GM12878 (cell line): ENCODE results near the gene ARID5B. TPM values are rescaled to one million over a fixed set of nuclear protein-coding genes. Genes with fewer than 3 reads are reported as not detected.
A peak's percentile ranks its signal among the peaks of the same experiment; 100 is the strongest.

Experiments used
- ATF2 ChIP-seq: IDR thresholded peaks from 2 replicates; pipeline ENCODE4 v1.6.1; 2012; ENCODE audit warnings: low read length, inconsistent platforms
- BACH1 ChIP-seq: fragments of 450-650 bp; IDR thresholded peaks from 2 replicates; pipeline ENCODE4 v1.6.1; 2017; ENCODE audit warnings: mild to moderate bottlenecking, borderline replicate concordance
- BMI1 ChIP-seq: fragments of 450-650 bp; IDR thresholded peaks from 2 replicates; pipeline ENCODE4 v1.6.1; 2016; ENCODE audit warnings: mild to moderate bottlenecking, moderate library complexity, borderline replicate concordance
- CBX5 ChIP-seq: sonication (generic); IDR thresholded peaks from 2 replicates; pipeline ENCODE4 v1.6.1; 2016; ENCODE audit warnings: low read depth, moderate library complexity, mild to moderate bottlenecking, inconsistent platforms
- CHD4 ChIP-seq: fragments of 200-600 bp; sonication (generic); IDR thresholded peaks from 2 replicates; pipeline ENCODE4 v1.6.1; 2016; ENCODE audit warnings: mild to moderate bottlenecking
- ETV6 ChIP-seq, 2 experiments: fragments of 450-650 bp in 1 of 2; IDR thresholded peaks in 1 of 2; conservative IDR thresholded peaks in 1 of 2; 2 replicates each; pipeline ENCODE4 v1.6.1; 2014; ENCODE audit warnings: antibody characterized with exemption in 1 of 2, borderline replicate concordance in 1 of 2, low read depth in 1 of 2, mild to moderate bottlenecking in 1 of 2, moderate library complexity in 1 of 2
- IKZF1 ChIP-seq: fragments of 450-650 bp; conservative IDR thresholded peaks from 2 replicates; pipeline ENCODE4 v1.6.1; 2017; ENCODE audit warnings: antibody characterized with exemption, mild to moderate bottlenecking
- MTA2 ChIP-seq: fragments of 450-650 bp; IDR thresholded peaks from 2 replicates; pipeline ENCODE4 v1.6.1; 2016; ENCODE audit warnings: low read depth, mild to moderate bottlenecking, moderate library complexity
- NFXL1 ChIP-seq: fragments of 450-650 bp; IDR thresholded peaks from 2 replicates; pipeline ENCODE4 v1.6.1; 2017; ENCODE audit warnings: antibody characterized with exemption, mild to moderate bottlenecking, borderline replicate concordance
- PML ChIP-seq: IDR thresholded peaks from 2 replicates; pipeline ENCODE4 v1.6.1; 2012; ENCODE audit warnings: low read length, inconsistent platforms
- SMAD5 ChIP-seq: IDR thresholded peaks from 2 replicates; pipeline ENCODE4 v1.6.1; 2016; ENCODE audit warnings: antibody characterized with exemption, low read depth
- SMARCA5 ChIP-seq: fragments of 450-650 bp; IDR thresholded peaks from 2 replicates; pipeline ENCODE4 v1.6.1; 2017; ENCODE audit warnings: mild to moderate bottlenecking
- SPI1 ChIP-seq: IDR thresholded peaks from 2 replicates; pipeline ENCODE4 v1.6.1; 2011; ENCODE audit warnings: low read depth, mild to moderate bottlenecking, low read length, moderate library complexity, borderline replicate concordance; ENCODE audit not compliant: insufficient read depth
- STAT1 ChIP-seq: fragments of 450-650 bp; conservative IDR thresholded peaks from 2 replicates; pipeline ENCODE4 v1.6.1; 2014; ENCODE audit warnings: antibody characterized with exemption, mild to moderate bottlenecking
- WRNIP1 ChIP-seq: IDR thresholded peaks from 2 replicates; pipeline ENCODE4 v1.6.1; 2011; ENCODE audit warnings: low read depth, low read length, improper control_type of control experiment, borderline replicate concordance
- YBX1 ChIP-seq: fragments of 450-650 bp; IDR thresholded peaks from 2 replicates; pipeline ENCODE4 v1.6.1; 2016; ENCODE audit warnings: antibody characterized with exemption
- ZBTB33 ChIP-seq: fragments of 450-650 bp; IDR thresholded peaks from 2 replicates; pipeline ENCODE4 v1.6.1; 2017; ENCODE audit warnings: mild to moderate bottlenecking
- ZNF622 ChIP-seq: fragments of 450-650 bp; IDR thresholded peaks from 2 replicates; pipeline ENCODE4 v1.6.1; 2017; ENCODE audit warnings: mild to moderate bottlenecking, inconsistent platforms
- polyA plus RNA-seq, 11 experiments: library from polyadenylated mRNA; depleted of rRNA in 4 of 11; unstranded in 6 of 11; stranded (reverse) in 5 of 11; fragments of >200 nt; fragmentation: Nextera tagmentation in 4 of 11; fragmentation: Illumina TruSeq in 1 of 11; extraction: Ambion mirVana in 4 of 11; extraction: Trizol in 1 of 11; gene quantifications; 1 replicate in 1 of 11; 2 replicates in 10 of 11; pipeline versions ENCODE4 v1.2.1 to v1.2.3, GENCODE V29; 2011 to 2016; ENCODE audit warnings: inconsistent platforms in 2 of 11, missing spikeins in 2 of 11, low read depth in 1 of 11
- total RNA-seq, 4 experiments: library from RNA; depleted of rRNA in 3 of 4; stranded (reverse); fragments of >200 nt in 3 of 4; fragmentation: Illumina TruSeq in 1 of 4; extraction: Trizol in 1 of 4; gene quantifications; 2 replicates each; pipeline versions ENCODE4 v1.2.1 to v1.2.3, GENCODE V29; 2013 to 2021
- TF ChIP-seq, protein P1 (sequence below): fragments of 450-650 bp; IDR thresholded peaks from 2 replicates; pipeline ENCODE4 v1.6.1; 2017; ENCODE audit warnings: borderline replicate concordance
- TF ChIP-seq, protein P2 (sequence below): IDR thresholded peaks from 2 replicates; pipeline ENCODE4 v1.6.1; 2012; ENCODE audit warnings: improper control_type of control experiment, low read depth, low read length; ENCODE audit not compliant: insufficient replicate concordance
- TF ChIP-seq, protein P3 (sequence below): IDR thresholded peaks from 2 replicates; pipeline ENCODE4 v1.6.1; 2011; ENCODE audit warnings: borderline replicate concordance, low read depth, mild to moderate bottlenecking, moderate library complexity, mixed read lengths, low read length; ENCODE audit not compliant: insufficient read depth; ENCODE audit errors: extremely low read length

Gene ARID5B
- total and polyA plus RNA-seq, 10 of the 15 experiments (the other 5 are each of a cell fraction or from before 2014, with no cell fraction given): 2.7 to 8.5 (median 6.1) TPM

- TF ChIP-seq, protein P1, sequence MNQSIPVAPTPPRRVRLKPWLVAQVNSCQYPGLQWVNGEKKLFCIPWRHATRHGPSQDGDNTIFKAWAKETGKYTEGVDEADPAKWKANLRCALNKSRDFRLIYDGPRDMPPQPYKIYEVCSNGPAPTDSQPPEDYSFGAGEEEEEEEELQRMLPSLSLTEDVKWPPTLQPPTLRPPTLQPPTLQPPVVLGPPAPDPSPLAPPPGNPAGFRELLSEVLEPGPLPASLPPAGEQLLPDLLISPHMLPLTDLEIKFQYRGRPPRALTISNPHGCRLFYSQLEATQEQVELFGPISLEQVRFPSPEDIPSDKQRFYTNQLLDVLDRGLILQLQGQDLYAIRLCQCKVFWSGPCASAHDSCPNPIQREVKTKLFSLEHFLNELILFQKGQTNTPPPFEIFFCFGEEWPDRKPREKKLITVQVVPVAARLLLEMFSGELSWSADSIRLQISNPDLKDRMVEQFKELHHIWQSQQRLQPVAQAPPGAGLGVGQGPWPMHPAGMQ: no peak
- TF ChIP-seq, protein P2, sequence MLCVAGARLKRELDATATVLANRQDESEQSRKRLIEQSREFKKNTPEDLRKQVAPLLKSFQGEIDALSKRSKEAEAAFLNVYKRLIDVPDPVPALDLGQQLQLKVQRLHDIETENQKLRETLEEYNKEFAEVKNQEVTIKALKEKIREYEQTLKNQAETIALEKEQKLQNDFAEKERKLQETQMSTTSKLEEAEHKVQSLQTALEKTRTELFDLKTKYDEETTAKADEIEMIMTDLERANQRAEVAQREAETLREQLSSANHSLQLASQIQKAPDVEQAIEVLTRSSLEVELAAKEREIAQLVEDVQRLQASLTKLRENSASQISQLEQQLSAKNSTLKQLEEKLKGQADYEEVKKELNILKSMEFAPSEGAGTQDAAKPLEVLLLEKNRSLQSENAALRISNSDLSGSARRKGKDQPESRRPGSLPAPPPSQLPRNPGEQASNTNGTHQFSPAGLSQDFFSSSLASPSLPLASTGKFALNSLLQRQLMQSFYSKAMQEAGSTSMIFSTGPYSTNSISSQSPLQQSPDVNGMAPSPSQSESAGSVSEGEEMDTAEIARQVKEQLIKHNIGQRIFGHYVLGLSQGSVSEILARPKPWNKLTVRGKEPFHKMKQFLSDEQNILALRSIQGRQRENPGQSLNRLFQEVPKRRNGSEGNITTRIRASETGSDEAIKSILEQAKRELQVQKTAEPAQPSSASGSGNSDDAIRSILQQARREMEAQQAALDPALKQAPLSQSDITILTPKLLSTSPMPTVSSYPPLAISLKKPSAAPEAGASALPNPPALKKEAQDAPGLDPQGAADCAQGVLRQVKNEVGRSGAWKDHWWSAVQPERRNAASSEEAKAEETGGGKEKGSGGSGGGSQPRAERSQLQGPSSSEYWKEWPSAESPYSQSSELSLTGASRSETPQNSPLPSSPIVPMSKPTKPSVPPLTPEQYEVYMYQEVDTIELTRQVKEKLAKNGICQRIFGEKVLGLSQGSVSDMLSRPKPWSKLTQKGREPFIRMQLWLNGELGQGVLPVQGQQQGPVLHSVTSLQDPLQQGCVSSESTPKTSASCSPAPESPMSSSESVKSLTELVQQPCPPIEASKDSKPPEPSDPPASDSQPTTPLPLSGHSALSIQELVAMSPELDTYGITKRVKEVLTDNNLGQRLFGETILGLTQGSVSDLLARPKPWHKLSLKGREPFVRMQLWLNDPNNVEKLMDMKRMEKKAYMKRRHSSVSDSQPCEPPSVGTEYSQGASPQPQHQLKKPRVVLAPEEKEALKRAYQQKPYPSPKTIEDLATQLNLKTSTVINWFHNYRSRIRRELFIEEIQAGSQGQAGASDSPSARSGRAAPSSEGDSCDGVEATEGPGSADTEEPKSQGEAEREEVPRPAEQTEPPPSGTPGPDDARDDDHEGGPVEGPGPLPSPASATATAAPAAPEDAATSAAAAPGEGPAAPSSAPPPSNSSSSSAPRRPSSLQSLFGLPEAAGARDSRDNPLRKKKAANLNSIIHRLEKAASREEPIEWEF: peak; percentile 71
- TF ChIP-seq PML: no peak
- no peak for TF ChIP-seq CHD4
- no peak for TF ChIP-seq WRNIP1
- no peak for TF ChIP-seq IKZF1
- no peak for TF ChIP-seq SMAD5
- no peak for TF ChIP-seq SMARCA5
- TF ChIP-seq, protein P3, sequence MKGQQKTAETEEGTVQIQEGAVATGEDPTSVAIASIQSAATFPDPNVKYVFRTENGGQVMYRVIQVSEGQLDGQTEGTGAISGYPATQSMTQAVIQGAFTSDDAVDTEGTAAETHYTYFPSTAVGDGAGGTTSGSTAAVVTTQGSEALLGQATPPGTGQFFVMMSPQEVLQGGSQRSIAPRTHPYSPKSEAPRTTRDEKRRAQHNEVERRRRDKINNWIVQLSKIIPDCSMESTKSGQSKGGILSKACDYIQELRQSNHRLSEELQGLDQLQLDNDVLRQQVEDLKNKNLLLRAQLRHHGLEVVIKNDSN: no peak
- no peak for TF ChIP-seq ZNF622
- TF ChIP-seq STAT1: no peak
- TF ChIP-seq ETV6 (conservative IDR thresholded peaks at IDR 0.05 in 1 of 2, IDR thresholded peaks at IDR 0.05 in 1 of 2; ENCODE audit: borderline replicate concordance in 1 of 2, low read depth in 1 of 2): 0 out of 4 replicates have a peak, but pooled peaks of 1 of the 2 experiments have one; percentile 34
- no peak for TF ChIP-seq NFXL1
- TF ChIP-seq SPI1: no peak
- peak; percentile 40; the same call in 1 of the 2 replicates for TF ChIP-seq ATF2
- no peak for TF ChIP-seq BMI1
- no peak for TF ChIP-seq CBX5
- TF ChIP-seq ZBTB33: no peak
- TF ChIP-seq MTA2: no peak
- TF ChIP-seq YBX1: no peak
- TF ChIP-seq BACH1: no peak
Measured at GRCh38 chr10:61961278-61961677, 59.8 kb downstream of the ARID5B start (continued).
